A172 (cell line): ENCODE results near the gene PKLR. TPM values are rescaled to one million over a fixed set of nuclear protein-coding genes. Genes with fewer than 3 reads are reported as not detected.
A peak's percentile ranks its signal among the peaks of the same experiment; 100 is the strongest.
"Not testable (repeated sequence)": the region's sequence is repeated elsewhere in the genome, so short reads cannot be mapped to it uniquely, and the experiment has no call there.

Experiments
- DNase-seq: peaks from one replicate; pipeline ENCODE4 v3.0.0-alpha.2; 2015; ENCODE audit warnings: low spot score
- total RNA-seq: library from RNA; depleted of rRNA; stranded (reverse); fragments of >200 nt; shearing (Covaris generic); gene quantifications from 2 replicates; pipeline ENCODE4 v1.2.3, GENCODE V29; 2014; rRNA removed

Gene PKLR
- not detected in 2 replicates for total RNA-seq

DNA sequence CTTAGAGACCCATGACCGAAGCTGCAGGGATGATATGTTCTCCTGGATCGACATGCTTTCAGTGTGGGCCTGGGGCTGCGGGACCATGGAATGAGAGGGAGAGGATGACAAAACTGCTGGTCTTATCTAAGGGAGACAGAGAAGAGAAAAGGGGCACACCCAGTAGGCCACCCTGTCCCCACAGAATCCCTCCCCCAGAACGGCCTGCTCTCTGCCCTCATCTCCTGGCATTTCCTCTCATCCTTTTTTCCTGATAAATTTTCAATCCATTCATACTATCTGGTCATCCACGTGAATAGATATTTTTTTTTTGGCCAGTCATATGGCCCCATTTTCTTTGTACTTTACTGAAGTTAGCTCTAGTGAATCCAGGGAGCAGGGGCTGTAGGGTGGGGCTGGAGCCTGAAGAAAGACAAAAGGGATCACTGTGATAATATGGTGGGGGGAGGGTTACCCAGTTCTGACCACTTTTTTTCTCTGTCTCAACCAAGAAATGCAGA lies at the start of gene PKLR:
Gene PKLR, minus strand, starts transcription at position 97 of the 500 bp plus-strand sequence. Its CDS starts 43 bp downstream, at position 54.
- DNase-seq = no peak

- DNase-seq = no peak
Observed at GRCh38 chr1:155342842-155343241, 41.6 kb upstream of the PKLR start.

GRCh38 chr1:155339515-155340097 lies 38.4 kb upstream of the PKLR start:
- no peak for DNase-seq

DNA sequence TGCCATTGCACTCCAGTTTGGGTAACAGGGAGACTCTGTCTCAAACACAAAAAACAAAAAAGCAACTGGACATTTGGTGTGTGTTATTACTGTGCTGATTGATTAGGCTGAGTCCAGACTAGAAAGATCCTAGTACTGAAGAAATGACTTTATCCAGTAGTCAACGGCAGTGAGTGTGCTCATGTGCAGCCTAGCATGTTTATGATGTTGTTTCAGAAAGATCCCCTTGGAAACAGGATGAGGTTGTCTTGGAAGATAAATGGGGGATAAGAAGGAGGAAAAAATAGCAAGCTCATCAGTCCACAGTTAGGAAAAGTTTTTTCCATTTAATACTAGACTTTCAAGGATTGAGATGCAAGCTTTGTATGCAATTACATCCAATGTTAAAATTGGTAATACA lies 33.7 kb upstream of the PKLR start:
- DNase-seq = no peak

DNA sequence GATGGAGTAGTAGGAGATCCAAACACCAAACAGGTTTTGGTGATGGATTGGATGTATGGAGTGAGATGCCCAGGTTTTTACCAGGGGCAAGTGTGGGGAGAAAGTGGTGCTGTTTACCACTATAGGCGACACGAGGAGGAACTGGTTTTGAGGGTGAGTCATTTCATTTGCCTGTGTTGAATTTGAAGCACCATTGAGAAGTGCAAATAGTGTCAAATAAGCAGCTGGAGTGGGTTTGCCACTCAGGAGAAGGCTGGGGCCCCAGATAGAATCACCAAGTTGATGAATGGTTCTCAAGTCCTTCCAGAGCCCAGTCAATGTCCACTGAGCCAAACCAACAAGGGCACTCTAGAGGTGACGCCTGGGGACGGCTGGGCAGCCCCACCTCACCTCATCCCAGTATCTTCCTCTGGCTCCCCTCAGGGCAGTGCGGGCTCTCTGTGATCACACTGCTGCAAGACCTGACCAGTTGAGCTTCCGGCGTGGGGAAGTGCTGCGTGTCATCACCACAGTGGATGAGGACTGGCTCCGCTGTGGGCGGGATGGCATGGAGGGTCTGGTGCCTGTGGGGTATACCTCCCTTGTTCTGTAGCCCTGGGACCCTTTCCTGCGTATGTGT lies 28.9 kb upstream of the PKLR start:
- DNase-seq = no peak

DNA sequence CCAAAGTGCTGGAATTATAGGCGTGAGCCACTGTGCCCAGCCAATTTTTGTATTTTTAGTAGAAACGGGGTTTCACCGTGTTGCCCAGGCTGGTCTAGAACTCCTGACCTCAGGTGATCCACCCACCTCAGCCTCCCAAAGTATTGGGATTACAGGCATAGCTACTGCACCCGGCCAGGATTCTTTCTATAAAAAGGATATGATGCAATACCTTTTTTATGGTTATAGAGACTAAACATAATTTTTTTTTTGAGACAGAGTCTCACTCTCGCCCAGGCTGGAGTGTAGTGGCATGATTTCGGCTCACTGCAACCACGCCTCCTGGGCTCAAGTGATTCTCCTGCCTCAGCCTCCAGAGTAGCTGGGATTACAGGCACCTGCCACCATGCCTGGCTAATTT lies 27.6 kb upstream of the PKLR start:
- not testable (repeated sequence) for DNase-seq

- no peak for DNase-seq
Observed at GRCh38 chr1:155327981-155328380, 26.7 kb upstream of the PKLR start.

DNA sequence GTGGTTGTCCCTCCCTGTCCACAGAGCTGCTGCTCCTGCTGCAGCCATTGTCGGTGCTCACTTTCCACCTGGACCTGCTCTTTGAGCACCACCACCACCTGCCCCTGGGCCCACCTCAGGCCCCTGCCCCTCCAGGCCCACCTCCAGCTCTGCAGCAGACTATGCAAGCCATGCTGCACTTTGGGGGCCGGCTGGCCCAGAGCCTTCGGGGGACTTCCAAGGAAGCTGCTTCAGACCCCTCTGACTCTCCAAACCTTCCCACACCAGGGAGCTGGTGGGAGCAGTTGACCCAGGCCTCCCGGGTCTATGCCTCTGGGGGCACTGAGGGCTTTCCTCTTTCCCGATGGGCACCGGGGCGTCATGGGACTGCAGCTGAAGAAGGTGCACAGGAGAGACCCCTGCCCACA lies 25.4 kb upstream of the PKLR start:
- no peak for DNase-seq

DNA sequence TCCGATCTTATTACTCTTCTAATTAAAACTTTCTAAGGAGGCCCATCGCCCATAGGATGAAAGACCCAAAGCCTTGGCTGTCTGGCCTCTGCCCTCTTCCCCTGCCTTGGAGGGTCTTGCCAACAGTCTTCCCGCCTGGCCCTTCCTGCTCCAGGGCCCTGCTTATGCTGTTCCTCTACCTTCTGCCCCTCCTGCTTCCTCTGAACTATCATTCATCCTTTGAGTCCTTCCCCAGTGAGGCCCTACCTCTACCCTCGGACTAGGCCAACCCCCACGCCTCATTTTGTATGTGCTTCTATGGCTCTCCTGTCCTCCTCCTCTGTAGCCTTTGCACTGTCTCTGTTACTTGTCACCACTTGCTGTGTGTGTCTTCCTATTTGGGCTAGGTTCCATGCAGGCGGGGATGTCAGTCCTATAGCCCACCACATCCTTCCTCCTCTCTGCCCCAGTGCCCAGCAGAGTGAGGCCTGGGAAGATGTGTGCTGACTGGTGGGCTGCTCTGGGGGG lies 24.8 kb upstream of the PKLR start:
- DNase-seq = no peak

DNA sequence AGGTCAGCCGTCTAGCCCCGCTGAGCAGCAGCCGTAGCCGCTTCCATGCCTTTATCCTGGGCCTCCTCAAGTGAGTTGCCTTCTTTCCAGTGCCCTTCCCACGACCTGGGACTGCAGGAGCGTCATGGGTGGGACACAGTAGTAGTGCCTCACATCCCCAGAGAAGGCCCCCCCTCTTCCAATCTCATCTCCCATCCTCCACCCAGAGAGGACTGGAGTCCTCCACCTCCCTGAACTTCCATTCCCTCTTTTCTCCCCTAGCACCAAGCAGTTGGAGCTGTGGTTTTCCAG lies 24.3 kb upstream of the PKLR start:
- DNase-seq = peak; percentile 16

DNA sequence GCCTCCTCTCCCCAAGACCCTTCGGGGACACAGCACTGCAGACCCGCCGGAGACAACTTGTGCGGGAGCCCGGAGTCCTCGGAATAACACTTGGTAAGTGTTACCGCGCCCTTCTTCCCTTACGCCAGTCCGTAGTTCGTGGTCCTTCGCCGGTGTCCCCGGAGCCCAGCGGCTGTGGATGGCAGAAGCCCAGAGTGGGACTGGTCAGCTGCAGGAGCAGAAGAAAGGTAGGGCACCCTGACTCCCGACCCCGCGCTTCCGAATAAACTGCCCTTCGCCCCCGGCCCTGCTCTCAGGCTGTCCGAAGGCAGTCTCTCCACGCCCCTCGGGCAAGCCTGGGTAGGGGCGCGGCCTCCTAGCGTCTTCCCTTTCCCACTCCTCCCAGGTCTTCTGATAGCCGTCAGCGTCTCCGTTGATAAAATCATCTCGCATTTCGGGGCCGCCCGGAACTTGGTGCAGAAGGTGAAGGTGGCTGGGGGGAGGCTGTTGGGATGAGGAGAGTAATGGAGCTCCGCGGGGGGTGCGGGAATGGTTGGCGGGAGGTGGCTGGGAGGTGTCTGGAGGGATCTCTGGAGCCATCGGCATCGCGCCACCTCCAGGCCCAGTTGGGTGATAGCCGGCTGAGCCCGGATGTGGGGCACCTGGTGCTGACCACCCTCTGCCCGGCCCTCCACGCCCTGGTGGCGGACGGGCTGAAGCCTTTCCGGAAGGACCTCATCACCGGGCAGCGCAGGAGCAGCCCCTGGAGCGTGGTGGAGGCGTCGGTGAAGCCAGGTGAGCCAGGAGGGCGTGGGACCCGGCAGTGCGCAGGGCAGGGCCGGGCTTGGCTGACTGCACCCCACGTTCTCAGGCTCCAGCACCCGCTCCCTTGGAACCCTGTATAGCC lies 23.7 kb upstream of the PKLR start:
- peak; percentile 82 for DNase-seq

GRCh38 chr1:155324037-155324716 lies 22.9 kb upstream of the PKLR start:
- DNase-seq = peak; percentile 97

- DNase-seq = peak; percentile 90
Observed at GRCh38 chr1:155323729-155324036, 22.4 kb upstream of the PKLR start.

DNA sequence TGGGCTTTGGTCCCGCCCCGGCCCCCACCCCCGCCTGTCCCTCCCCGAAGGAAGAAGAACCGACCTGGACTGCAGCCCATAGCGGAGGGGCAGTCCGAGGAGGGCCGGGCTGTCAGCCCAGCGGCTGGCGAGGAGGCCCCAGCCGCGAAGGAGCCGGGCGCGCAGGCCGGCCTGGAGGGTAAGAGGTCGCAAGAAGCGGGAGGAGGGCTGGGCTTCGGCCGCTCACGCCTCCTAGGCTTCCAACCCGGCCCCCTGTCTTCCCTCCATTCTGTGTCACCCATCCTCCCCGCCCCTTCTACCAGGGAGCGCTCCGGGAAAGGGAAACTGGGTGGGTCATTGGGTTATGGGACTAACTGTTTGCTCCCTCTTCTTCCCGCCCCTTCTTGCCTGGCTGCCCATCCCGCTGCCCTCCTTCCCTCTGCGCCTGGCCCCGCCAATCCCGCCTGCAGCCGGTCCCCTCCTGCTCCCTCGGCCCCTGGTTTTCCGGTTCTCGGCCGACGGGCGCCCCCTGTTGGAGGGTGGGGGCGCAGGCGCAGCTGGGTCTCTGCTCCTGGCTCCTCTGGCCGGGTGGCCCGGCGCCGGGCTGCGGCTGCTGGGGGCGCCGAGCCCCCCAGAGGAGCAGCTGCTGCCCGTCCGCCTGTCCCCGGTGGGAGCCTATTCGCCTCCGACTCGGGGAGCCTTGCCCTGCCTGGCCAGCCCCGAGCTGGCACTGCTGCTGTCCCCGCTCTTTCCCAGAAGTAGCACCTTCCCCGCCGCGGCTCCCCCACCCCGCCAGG lies 21.9 kb upstream of the PKLR start:
- DNase-seq = peak; percentile 98

DNA sequence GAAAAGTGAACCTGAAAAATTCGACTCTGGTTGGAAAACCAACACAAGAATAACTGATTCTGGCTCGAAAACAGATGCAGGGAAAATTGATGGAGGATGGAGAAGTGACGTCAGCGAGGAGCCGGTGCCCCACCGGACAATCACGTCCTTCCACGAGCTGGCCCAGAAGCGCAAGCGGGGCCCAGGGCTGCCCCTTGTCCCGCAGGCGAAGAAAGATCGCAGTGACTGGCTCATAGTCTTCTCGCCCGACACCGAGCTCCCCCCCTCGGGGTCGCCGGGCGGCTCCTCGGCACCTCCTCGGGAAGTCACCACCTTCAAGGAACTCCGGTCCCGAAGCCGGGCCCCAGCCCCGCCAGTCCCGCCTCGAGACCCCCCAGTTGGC lies 21.3 kb upstream of the PKLR start:
- peak; percentile 40 for DNase-seq

DNA sequence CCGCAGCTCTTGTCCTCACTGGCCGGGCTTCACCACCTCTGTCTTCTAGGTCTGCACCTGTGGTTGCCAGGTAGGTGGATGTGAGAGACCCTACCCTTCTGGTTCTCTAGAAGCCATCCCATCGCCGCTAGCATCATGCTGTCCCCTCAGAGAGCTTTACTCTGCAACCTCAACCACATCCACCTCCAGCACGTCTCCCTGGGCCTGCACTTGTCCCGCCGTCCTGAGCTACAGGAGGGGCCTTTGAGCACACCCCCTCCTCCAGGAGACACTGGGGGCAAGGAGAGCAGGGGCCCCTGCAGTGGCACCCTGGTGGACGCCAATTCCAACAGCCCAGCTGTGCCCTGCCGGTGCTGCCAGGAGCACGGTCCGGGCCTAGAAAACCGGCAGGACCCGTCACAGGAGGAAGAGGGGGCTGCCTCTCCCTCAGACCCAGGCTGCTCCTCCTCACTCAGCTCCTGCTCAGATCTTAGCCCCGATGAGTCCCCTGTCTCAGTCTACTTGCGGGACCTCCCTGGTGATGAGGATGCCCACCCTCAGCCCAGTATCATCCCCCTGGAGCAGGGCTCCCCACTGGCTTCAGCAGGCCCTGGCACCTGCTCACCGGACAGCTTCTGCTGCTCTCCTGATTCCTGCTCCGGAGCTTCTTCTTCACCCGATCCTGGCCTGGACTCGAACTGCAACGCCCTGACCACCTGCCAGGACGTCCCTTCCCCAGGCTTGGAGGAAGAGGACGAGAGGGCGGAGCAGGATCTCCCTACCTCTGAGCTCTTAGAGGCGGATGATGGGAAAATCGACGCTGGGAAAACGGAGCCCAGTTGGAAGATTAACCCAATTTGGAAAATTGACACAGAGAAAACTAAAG lies 20.6 kb upstream of the PKLR start:
- no peak for DNase-seq

GRCh38 chr1:155320661-155321617 lies 19.7 kb upstream of the PKLR start, which contains the start of gene RUSC1:
TSS of gene RUSC1 (plus strand) at chr1:155320894. CDS start at chr1:155321774, 880 bp downstream.
- DNase-seq = no peak

- no peak for DNase-seq
Observed at GRCh38 chr1:155320252-155320651, 19.0 kb upstream of the PKLR start.

DNA sequence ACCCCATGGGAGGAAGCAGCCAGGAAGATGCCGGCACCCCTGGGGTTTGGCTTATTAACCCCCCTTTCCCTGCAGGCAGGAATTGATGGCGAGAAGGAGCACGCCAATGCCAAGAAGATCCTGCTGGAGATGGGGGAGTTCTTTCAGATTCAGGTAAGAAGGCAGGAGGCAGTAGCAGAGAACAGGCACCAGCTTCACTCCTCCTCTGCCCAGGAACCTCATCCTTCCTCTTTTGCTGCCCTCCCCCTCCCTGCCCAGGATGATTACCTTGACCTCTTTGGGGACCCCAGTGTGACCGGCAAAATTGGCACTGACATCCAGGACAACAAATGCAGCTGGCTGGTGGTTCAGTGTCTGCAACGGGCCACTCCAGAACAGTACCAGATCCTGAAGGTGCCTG lies 18.3 kb upstream of the PKLR start:
- DNase-seq = no peak
